Epithelial cell of esophagus (primary cell): ENCODE measurements around the gene DNMT3B.
A peak's percentile ranks its signal among the peaks of the same experiment; 100 is the strongest.

ENCODE experiments used
- DNase-seq: peaks from one replicate; pipeline ENCODE4 v3.0.0; 2010; ENCODE audit warnings: low read depth
- H3K4me3 ChIP-seq: 2 replicates; pipeline ENCODE4 v1.5.1; 2011; ENCODE audit warnings: mild to moderate bottlenecking, low read length, control low read depth
- CTCF ChIP-seq: IDR thresholded peaks from 2 replicates; pipeline ENCODE4 v1.5.1; 2011; ENCODE audit warnings: low read depth, mild to moderate bottlenecking, low read length, control low read depth, inconsistent platforms; ENCODE audit not compliant: insufficient read depth; ENCODE audit errors: missing control alignments

Gene DNMT3B

GRCh38 chr20:32806356-32806755, 44.2 kb downstream of the DNMT3B start:
- DNase-seq: peak; percentile 75
- no peak overlapping the region for H3K4me3 ChIP-seq
- no peak for TF ChIP-seq CTCF

- TF ChIP-seq CTCF: no peak
- DNase-seq: no peak
- H3K4me3 ChIP-seq: no peak overlapping the region
These were observed 45.5 kb downstream of the DNMT3B start for GRCh38 chr20:32807706-32808105.

GRCh38 chr20:32808438-32808837, 46.3 kb downstream of the DNMT3B start:
- DNase-seq: no peak
- no peak overlapping the region for H3K4me3 ChIP-seq
- no peak for TF ChIP-seq CTCF

- H3K4me3 ChIP-seq: no peak overlapping the region
- TF ChIP-seq CTCF: no peak
- DNase-seq: no peak
These were observed 47.7 kb downstream of the DNMT3B start for GRCh38 chr20:32809907-32810306.

GRCh38 chr20:32810941-32811340, 48.8 kb downstream of the DNMT3B start:
- no peak overlapping the region for H3K4me3 ChIP-seq
- TF ChIP-seq CTCF: no peak
- no peak for DNase-seq

GRCh38 chr20:32811886-32812285, 49.7 kb downstream of the DNMT3B start:
- H3K4me3 ChIP-seq: no peak overlapping the region
- no peak for DNase-seq
- TF ChIP-seq CTCF: no peak

GRCh38 chr20:32819992-32820697, 58.0 kb downstream of the DNMT3B start:
- peak overlapping the region; percentile 79 for H3K4me3 ChIP-seq
- TF ChIP-seq CTCF: no peak
- peak; percentile 45 for DNase-seq
